Measurements from ENCODE around the gene GMDS.

GMDS gene

GRCh38 chr6:1895721-1896120 is 349.7 kb downstream of the GMDS start:
- no peak for DNase-seq (ENCODE audit: low spot score)

GRCh38 chr6:1894954-1895353 is 350.5 kb downstream of the GMDS start:
- DNase-seq (ENCODE audit: low spot score) = no peak

GRCh38 chr6:1893470-1894130 is 351.8 kb downstream of the GMDS start:
- no peak for DNase-seq (ENCODE audit: low spot score)

DNA sequence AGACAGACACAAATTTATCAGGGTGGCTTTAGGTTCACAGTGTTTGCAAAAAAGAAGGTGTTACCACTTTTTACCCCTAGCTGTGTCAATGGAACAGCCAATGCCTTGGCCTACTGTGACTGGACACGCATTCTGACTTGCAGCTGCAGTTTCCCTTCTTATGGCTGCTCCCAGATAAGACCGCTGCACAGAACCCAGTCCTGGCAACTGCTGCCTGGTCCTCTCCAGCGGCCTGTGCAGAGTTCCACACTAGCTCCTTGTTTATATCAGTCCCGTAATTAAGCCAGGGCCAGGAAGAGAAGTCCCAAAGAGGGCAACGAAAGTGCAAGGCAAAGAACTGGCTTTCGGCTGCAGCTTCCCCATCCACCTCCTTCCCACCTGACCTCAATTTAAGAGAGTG is 352.7 kb downstream of the GMDS start:
- no peak for DNase-seq (ENCODE audit: low spot score)

GRCh38 chr6:1890987-1891386 is 354.4 kb downstream of the GMDS start:
- no peak for DNase-seq (ENCODE audit: low spot score)

DNA sequence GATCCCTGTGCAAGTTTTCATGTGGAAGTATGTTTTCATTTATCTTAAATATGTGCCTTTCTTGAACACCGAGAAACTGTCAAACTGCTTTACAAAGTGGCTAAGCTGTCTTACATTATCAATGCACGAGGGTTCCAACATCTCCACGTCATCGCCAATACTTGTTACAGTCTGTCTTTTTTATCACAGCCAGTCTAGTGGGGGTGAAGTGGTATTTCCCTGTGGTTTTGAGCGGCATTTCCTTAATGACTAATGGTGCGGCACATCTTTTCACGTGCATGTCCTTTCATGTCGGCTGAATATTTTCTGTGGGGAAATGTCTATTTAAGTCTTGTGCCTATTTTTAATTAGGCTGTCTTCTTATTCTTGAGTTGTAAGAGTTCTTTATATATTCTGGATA is 355.3 kb downstream of the GMDS start:
- no peak for DNase-seq (ENCODE audit: low spot score)

GRCh38 chr6:1885576-1886011 is 359.8 kb downstream of the GMDS start:
- DNase-seq (ENCODE audit: low spot score) = no peak

DNA sequence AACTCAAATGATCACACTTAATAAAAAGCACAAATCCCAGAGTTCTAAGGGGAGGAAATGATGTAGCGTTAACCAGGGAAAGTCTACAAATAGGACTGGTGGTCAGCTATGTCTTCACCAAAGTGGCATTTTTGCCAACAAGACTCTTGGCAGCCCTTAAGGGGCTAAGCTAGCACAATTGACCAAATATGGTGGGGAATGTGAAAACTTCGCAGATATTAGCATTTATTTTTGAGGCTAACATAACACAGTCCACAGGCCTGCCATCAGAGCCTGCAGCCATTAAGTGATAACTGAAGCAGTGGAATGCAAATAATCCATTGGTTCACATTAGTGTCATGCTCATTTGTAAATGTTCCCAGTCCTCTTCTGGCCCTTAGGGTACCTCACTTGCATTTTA is 361.1 kb downstream of the GMDS start:
- DNase-seq (ENCODE audit: low spot score) = no peak

GRCh38 chr6:1878330-1878729 is 367.1 kb downstream of the GMDS start:
- no peak for DNase-seq (ENCODE audit: low spot score)

GRCh38 chr6:1873781-1874180 is 371.6 kb downstream of the GMDS start:
- DNase-seq (ENCODE audit: low spot score) = no peak

DNA sequence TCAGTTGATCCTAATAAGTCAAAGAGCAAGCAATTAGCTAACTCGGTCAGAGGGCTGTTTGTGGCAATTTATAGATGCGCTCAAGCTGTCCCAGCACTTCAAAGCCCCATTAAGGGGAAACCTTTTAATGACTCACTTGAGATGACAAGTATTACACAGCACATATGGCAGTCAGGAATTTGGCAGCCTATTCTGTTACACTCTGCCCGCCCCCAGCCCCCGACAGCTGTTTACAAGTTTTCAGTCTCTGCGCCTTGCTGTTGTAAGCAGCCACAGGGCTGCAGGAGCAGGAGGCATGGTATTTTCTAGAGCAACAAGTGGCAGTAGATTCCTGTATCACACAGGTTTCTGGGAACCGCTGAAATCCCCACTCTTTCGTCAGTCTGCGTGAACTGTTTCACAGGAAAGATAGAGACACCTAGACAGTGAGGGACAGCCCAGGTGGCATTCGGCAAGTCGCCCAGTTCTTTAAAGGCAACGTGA is 372.7 kb downstream of the GMDS start:
- peak; percentile 73 for DNase-seq (ENCODE audit: low spot score)

DNA sequence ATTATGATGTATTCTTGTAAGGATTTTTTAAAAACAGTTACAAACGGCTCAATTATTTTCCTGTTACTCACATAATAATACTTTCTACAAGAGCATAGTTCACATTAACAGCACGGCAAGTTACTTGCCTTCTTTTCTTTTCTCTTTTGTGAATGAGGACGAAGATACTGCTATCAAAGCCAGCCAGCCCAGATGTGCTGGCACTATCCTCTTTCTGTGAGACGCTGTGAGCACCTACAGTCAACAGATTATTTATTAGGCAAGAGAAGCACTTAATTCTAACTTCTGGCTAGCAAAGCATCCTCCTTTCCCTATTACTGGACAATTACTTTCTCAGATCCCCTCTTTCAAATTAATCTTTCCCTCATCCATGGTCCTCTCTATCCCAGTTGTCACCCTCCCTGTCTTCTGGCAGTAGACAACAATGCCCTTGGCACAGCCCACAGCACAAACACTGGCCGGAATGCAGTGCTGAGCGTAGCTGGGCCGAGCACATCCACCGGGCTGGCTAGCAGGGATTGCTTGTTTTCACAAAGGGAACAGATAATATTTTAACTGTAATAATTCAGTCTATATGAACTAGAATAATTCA is 373.6 kb downstream of the GMDS start:
- no peak for DNase-seq (ENCODE audit: low spot score)

GRCh38 chr6:1870932-1871331 is 374.5 kb downstream of the GMDS start:
- no peak for DNase-seq (ENCODE audit: low spot score)

- DNase-seq (ENCODE audit: low spot score) = no peak
Measured at GRCh38 chr6:1870251-1870650, 375.2 kb downstream of the GMDS start.

- no peak for DNase-seq (ENCODE audit: low spot score)
Measured at GRCh38 chr6:1869769-1870168, 375.6 kb downstream of the GMDS start.

DNA sequence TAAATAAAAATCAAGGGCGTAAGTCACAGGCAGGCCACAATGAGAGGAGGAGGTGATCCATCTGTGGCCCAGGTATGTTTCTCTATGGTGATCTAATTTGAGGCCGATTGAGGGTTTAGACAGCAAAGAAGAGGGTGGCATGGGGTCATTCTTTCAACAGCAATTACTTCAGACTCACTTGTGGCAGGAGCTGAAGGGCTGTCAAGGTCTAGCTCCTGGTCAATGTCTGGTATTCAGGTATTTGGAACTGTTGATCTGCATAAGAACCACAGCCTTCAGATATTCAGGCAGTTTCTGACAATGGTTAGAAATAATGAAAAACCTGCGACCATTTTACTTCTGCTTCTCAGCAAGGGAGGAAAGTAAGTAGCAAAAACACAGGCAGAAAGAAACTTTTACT is 376.1 kb downstream of the GMDS start:
- DNase-seq (ENCODE audit: low spot score) = no peak

DNA sequence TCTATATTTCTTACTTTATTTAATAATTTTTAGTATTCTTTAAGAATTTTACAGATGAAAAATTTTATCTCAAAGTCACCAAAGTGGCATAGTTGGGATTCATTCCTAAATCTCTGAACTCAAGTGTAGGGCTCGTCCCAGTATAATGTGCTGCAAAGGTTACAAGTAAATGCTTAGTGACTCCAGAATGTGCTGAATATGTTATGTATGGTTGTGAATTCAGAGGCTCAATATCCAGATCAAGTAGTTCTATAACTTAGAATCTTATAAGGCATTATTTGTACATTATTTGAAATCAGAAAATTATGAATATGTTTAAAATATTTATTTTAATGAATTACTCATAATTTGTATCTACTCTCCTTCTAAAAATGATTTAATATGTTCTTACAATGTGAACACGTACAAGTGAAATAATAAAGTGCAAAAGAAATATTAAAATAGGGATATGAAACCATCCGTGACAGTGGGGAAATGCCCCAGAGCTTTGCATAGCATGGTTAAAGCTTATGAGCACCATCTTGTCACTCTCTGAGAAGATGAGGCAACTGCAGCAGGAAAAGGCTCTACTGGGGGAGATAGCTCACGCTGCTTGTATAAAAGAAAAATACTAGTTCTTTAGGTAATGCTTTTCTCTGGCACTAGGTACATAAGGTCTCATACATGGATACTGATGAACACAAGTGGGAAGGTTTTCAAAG is 376.7 kb downstream of the GMDS start:
- DNase-seq (ENCODE audit: low spot score) = no peak

- no peak for DNase-seq (ENCODE audit: low spot score)
Measured at GRCh38 chr6:1867197-1867596, 378.2 kb downstream of the GMDS start.

DNA sequence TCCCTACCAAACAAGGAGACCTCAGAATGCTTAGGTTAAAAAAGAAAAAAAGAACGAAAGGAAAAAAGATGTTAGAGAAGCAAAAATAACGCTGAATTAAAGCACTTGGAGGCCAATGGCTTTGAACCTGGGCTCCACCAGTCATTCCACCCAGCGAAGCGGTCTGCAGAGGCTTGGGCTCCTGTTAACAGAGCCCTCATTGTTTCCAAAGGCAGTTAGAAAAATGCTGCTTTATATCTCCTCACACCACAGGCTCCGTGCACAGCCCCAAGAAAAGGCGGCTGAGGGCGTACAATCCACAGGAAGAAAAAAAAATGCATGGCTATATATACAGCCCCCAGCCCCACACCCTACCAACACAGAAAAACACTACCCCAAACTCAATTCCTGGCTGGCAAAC is 379.8 kb downstream of the GMDS start:
- no peak for DNase-seq (ENCODE audit: low spot score)

DNA sequence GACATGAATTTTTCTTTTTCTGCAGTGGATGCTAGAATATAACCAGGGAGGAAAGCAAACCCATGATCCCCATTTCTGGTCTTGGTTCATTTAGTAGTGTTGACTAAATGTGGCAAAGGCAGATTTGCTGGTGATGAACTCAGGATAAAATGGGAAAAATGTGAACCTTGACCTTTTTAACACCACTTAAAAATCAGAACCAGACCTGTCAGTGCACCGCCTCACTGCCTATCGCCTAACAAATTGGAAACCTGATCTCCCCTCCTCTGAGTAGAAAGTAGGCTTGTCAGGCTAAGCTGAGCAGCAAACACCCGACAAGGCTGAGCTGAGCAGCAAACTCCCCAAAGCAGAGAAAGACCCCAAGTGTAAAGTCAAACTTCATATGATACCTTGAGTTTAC is 380.9 kb downstream of the GMDS start:
- DNase-seq (ENCODE audit: low spot score) = no peak

GRCh38 chr6:1862411-1862810 is 383.0 kb downstream of the GMDS start:
- no peak for DNase-seq (ENCODE audit: low spot score)

GRCh38 chr6:1860756-1861348 is 384.6 kb downstream of the GMDS start:
- no peak for DNase-seq (ENCODE audit: low spot score)

DNA sequence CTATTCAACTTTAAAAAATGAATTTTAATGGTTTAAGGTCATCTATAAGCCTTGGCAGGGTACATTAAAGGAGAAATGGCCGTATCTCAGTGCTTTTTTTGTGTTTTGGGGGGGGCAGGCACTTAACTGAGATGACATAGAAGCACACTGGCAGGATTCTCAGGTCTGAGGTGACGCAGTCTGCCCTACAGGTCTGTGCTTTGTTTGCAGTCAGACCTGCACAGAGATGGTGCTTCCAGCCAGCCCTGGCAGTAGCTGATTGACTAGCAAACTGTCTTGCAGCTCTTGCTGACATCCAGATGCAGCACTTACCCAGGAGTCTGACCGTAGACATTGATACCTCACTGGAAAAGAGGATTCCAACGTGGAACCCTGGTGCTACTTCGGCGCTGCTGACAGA is 386.5 kb downstream of the GMDS start:
- DNase-seq (ENCODE audit: low spot score) = no peak
